Colonic mucosa (tissue), 4 donors: ENCODE results near the gene MINAR1. TPM values are rescaled to one million over a fixed set of nuclear protein-coding genes. Genes with fewer than 3 reads are reported as not detected.

ENCODE experiments used
- DNase-seq: peaks from one replicate; pipeline ENCODE4 v3.0.0-alpha.2; 2020
- H3K27ac ChIP-seq: fragments of 200-600 bp; one replicate; pipeline ENCODE4 v1.8.0; 2021
- H3K27me3 ChIP-seq: fragments of 200-600 bp; one replicate; pipeline ENCODE4 v1.8.0; 2021
- H3K36me3 ChIP-seq: fragments of 200-600 bp; one replicate; pipeline ENCODE4 v1.8.0; 2021
- H3K4me1 ChIP-seq: fragments of 200-600 bp; one replicate; pipeline ENCODE4 v1.8.0; 2021; ENCODE audit warnings: mild to moderate bottlenecking
- H3K4me3 ChIP-seq: fragments of 200-600 bp; one replicate; pipeline ENCODE4 v1.8.0; 2021
- H3K9ac ChIP-seq, 2 donors: one replicate each; pipeline ENCODE4 v1.7.0; 2013; ENCODE audit warnings: control low read depth in 2 of 2, low read depth in 2 of 2, low read length in 2 of 2
- H3K9me3 ChIP-seq: fragments of 200-600 bp; one replicate; pipeline ENCODE4 v1.8.0; 2021
- intact Hi-C: fragments of 100-400 bp; cut with DNase I; formaldehyde crosslinking; loops from one replicate; pipeline ENCODE4 v1.14.1; 2022
- total RNA-seq, 2 donors: library from RNA; stranded (reverse); fragmentation: NEBNext Ultra II Directional in 1 of 2; extraction: Animal tissue kit (Norgen Biotek cat#: 25700) in 1 of 2; gene quantifications; one replicate each; pipeline ENCODE4 v1.2.1, GENCODE V29; 2021
- TF ChIP-seq, protein P1 (sequence below): fragments of 200-600 bp; IDR thresholded peaks from one replicate; pipeline ENCODE4 v1.8.0; 2022; ENCODE audit warnings: antibody characterized with exemption, mild to moderate bottlenecking
- donor health status: healthy.
- donor health status: DM: no; HTN: no; CAD: no.
- donor health status: DM: no; HTN: no; CAD: no.

Gene MINAR1
- total RNA-seq, 2 donors from 2014 or later, result 0.25 to 0.35 TPM

- H3K4me1 ChIP-seq, result no peaks in the 10 kb centered on the region
- no peaks in the 10 kb centered on the region for H3K36me3 ChIP-seq
- TF ChIP-seq, protein P1, sequence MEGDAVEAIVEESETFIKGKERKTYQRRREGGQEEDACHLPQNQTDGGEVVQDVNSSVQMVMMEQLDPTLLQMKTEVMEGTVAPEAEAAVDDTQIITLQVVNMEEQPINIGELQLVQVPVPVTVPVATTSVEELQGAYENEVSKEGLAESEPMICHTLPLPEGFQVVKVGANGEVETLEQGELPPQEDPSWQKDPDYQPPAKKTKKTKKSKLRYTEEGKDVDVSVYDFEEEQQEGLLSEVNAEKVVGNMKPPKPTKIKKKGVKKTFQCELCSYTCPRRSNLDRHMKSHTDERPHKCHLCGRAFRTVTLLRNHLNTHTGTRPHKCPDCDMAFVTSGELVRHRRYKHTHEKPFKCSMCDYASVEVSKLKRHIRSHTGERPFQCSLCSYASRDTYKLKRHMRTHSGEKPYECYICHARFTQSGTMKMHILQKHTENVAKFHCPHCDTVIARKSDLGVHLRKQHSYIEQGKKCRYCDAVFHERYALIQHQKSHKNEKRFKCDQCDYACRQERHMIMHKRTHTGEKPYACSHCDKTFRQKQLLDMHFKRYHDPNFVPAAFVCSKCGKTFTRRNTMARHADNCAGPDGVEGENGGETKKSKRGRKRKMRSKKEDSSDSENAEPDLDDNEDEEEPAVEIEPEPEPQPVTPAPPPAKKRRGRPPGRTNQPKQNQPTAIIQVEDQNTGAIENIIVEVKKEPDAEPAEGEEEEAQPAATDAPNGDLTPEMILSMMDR, result no peak
- H3K27ac ChIP-seq, result no peak overlapping the region
- DNase-seq, result no peak
- H3K27me3 ChIP-seq, result no peaks in the 10 kb centered on the region
- no peaks in the 10 kb centered on the region for H3K9me3 ChIP-seq
- no peak overlapping the region for H3K9ac ChIP-seq
- no peak overlapping the region for H3K4me3 ChIP-seq
- intact Hi-C loops, result no loop called here
Measured at GRCh38 chr15:79410237-79410636, 21.9 kb upstream of the MINAR1 start.

DNA sequence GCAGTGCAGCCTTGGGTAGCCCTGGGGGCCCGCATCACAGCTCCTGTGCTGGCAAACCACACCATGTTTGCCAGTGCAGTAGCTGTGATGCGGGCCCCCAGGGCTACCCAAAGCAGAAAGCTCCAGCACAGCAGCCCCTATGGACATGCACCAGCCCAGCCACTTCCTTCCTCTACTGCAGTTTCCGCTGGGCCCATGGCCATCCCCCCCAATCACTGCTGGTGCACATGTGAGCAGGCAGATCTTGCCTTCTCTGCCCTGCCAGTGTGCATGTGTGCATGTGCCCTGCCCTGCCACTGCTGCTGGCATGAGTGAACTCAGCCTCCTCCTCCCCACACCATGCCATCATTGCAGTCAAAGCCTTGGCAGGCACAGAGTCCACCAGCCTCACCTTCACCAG is 20.1 kb upstream of the MINAR1 start:
- Histone ChIP-seq H3K4me3 (no peak overlapping the region), H3K4me1 (no peaks in the 10 kb centered on the region), H3K9me3 (no peaks in the 10 kb centered on the region), H3K36me3 (no peaks in the 10 kb centered on the region), H3K27me3 (no peaks in the 10 kb centered on the region), H3K27ac (no peak overlapping the region), H3K9ac (no peak overlapping the region)
- no peak for DNase-seq
- intact Hi-C loops, result no loop called here
- TF ChIP-seq, protein P1, result no peak

DNA sequence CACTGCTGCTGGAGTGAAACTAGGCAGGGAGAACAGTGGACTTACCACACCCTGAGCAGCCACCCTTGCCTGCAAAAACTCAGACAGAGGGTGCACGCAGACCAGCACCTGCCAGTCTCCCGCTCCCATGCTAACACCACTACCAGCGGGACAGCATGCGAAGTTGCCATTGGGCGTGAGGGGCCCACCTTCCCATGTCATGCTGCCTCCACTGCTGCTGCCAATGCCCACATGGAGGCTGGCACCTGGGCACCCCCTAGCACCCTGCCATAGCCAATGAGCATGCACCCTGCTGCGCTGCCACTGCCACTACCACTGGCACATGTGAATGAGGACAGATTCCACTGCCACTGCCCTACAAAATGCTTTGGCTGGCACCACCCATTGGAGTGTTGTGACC is 19.7 kb upstream of the MINAR1 start:
- H3K4me3 ChIP-seq, result no peak overlapping the region
- intact Hi-C loops, result no loop called here
- H3K27ac ChIP-seq, result no peak overlapping the region
- no peaks in the 10 kb centered on the region for H3K36me3 ChIP-seq
- H3K9ac ChIP-seq, result no peak overlapping the region
- H3K9me3 ChIP-seq, result no peaks in the 10 kb centered on the region
- H3K27me3 ChIP-seq, result no peaks in the 10 kb centered on the region
- TF ChIP-seq, protein P1, result no peak
- no peak for DNase-seq
- H3K4me1 ChIP-seq, result no peaks in the 10 kb centered on the region

GRCh38 chr15:79416876-79417275 is 15.3 kb upstream of the MINAR1 start:
- no peak overlapping the region for H3K9ac ChIP-seq
- no peaks in the 10 kb centered on the region for H3K36me3 ChIP-seq
- intact Hi-C loops, result no loop called here
- no peak overlapping the region for H3K4me3 ChIP-seq
- no peaks in the 10 kb centered on the region for H3K27me3 ChIP-seq
- no peak overlapping the region for H3K27ac ChIP-seq
- H3K4me1 ChIP-seq, result no peaks in the 10 kb centered on the region
- TF ChIP-seq, protein P1, result no peak
- H3K9me3 ChIP-seq, result no peaks in the 10 kb centered on the region
- no peak for DNase-seq

DNA sequence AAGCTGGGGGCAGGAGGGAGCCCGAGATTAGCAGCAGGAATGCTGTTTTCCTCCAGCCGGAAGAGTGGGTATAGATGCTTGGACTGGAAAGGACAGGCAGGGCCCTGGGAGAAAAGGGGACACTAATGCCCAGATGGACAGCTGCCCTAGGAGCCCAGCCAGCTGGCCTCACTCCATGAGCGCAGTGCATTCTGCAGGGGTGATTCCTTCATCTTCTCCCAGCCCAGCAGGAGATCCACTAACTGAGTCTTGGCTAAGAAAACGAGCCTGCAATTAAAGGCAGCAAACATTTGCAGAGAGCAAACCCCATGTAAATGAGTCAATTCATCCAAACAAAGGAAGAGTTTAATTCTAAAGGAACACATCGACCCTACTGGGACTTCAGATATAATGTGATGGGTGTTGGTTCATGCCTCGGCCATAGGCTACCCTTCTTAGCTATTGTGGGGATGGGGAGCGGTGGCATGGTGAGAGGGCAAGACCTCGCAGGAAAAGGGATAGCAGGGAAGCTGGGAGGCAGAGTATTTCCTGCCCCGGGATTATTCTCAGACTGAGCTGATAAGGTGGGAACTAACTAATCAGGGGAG is 13.3 kb upstream of the MINAR1 start:
- Histone ChIP-seq H3K4me1 (no peaks in the 10 kb centered on the region), H3K9me3 (no peaks in the 10 kb centered on the region), H3K9ac (no peak overlapping the region), H3K27me3 (no peaks in the 10 kb centered on the region), H3K36me3 (no peaks in the 10 kb centered on the region), H3K4me3 (no peak overlapping the region), H3K27ac (no peak overlapping the region)
- TF ChIP-seq, protein P1, result no peak
- intact Hi-C loops, result no loop called here
- no peak for DNase-seq
